ENCODE measurements around the gene PANK1.

Gene PANK1

DNA sequence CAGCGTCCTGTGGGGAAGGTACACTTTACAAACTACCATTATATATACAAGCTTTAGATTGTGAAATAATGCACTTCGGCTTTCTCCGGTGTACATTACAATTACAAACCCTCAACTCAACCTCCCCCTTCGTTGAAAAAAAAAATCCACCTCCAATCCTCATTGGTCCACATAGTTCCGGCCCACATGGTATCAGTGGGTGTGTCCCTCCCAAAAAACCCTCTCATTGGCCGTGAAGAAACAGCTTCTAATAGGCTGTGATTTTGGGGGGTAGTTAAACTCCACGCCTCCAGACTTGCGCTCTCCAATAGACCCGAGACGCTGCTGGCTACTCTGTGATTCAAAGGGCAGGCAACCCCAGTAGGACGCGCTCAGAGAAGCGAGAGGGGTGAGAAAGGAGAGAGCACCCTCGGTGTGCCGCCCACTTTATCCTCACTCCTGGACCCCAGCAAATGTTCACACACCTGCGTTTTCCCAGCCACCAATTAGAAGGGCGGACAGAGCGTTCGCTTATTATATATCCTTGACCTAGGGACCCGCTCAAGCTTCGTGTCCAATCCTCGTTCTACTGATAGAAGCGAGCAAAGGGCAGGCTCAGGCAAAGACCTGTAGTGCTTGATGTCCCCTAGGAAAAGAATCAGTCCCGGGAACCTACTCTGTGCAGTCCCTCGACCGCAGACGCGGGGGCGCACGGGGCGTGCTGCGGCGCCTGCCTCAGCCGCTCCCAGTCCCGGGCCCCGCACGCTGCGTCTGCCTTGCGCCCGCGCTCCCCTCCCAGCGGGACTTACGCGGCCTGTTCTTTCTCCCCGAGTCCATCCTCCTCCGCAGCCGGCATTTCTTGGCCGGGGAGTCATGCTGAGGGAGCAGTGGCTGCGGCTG lies 991 bp downstream of the PANK1 start:
- Histone ChIP-seq H3K4me1 (ENCODE audit: control insufficient read depth in 1 of 2, insufficient read depth in 2 of 2, low read length in 2 of 2) (peaks cover 29% of the 10 kb centered on the region in 2 donors), H3K9me3 (ENCODE audit: control insufficient read depth in 1 of 2, low read length in 2 of 2) (no peaks in the 10 kb centered on the region), H3K27me3 (ENCODE audit: control insufficient read depth in 1 of 2, insufficient read depth in 2 of 2, low read length in 2 of 2) (no peaks in the 10 kb centered on the region), H3K27ac (ENCODE audit: low read depth, low read length) (peak overlapping the region; percentile 85), H3K4me3 (ENCODE audit: low read depth in 1 of 2, low read length in 2 of 2) (peak overlapping the region; percentile 73 to 95), H3K36me3 (ENCODE audit: control insufficient read depth in 1 of 2, insufficient read depth in 2 of 2, low read length in 2 of 2) (no peaks in the 10 kb centered on the region), H3K9ac (ENCODE audit: low read depth in 1 of 2, low read length in 2 of 2) (peak overlapping the region; percentile 74 to 84)

DNA sequence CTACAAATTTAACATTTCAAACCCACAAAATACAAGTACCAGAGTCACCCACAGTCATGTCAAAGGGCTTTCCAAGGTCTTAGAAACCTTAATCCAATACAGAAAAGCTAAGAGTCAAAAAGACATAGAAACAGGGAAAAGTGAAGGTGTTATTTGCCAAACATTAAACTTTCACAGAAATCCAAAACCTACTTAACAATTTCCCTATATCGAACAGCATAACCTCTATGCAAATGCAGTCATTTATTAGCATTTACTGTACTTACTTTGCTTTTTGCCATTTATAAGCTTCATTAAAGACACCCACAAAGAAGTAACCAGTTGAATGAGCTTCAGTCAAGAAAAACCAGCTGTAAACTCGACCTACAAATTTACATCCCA lies 1.6 kb downstream of the PANK1 start:
- Histone ChIP-seq H3K27ac (ENCODE audit: low read depth, low read length) (no peak overlapping the region), H3K27me3 (ENCODE audit: control insufficient read depth in 1 of 2, insufficient read depth in 2 of 2, low read length in 2 of 2) (no peaks in the 10 kb centered on the region), H3K4me3 (ENCODE audit: low read depth in 1 of 2, low read length in 2 of 2) (peak overlapping the region; percentile 73 to 95), H3K9me3 (ENCODE audit: control insufficient read depth in 1 of 2, low read length in 2 of 2) (no peaks in the 10 kb centered on the region), H3K4me1 (ENCODE audit: control insufficient read depth in 1 of 2, insufficient read depth in 2 of 2, low read length in 2 of 2) (peaks cover 29% of the 10 kb centered on the region in 2 donors), H3K36me3 (ENCODE audit: control insufficient read depth in 1 of 2, insufficient read depth in 2 of 2, low read length in 2 of 2) (no peaks in the 10 kb centered on the region), H3K9ac (ENCODE audit: low read depth in 1 of 2, low read length in 2 of 2) (peak overlapping the region; percentile 55 to 74)

DNA sequence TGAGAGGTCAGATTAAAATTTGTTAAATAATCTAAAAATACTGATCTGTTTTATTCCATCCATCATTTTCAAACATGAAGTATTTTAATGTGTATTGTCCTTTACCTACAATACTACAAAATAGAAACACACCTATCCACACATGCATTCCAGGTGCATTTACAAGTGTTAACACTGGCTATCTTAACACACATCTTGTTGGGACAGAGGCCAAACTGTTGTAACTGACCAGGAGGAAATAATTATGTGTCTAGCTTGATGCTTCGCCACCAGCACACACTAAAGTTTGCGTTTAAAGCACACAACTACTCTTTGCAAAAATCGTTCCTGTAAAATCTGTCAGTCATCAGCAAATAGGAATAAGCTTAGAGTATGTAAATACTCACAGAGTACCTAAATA lies 2.8 kb downstream of the PANK1 start:
- Histone ChIP-seq H3K9me3 (ENCODE audit: control insufficient read depth in 1 of 2, low read length in 2 of 2) (no peaks in the 10 kb centered on the region), H3K9ac (ENCODE audit: low read depth in 1 of 2, low read length in 2 of 2) (no peak overlapping the region), H3K36me3 (ENCODE audit: control insufficient read depth in 1 of 2, insufficient read depth in 2 of 2, low read length in 2 of 2) (peaks cover 0 to 2% of the 10 kb centered on the region in 2 donors), H3K27ac (ENCODE audit: low read depth, low read length) (no peak overlapping the region), H3K4me3 (ENCODE audit: low read depth in 1 of 2, low read length in 2 of 2) (no peak overlapping the region), H3K4me1 (ENCODE audit: control insufficient read depth in 1 of 2, insufficient read depth in 2 of 2, low read length in 2 of 2) (peaks cover 26 to 27% of the 10 kb centered on the region in 2 donors), H3K27me3 (ENCODE audit: control insufficient read depth in 1 of 2, insufficient read depth in 2 of 2, low read length in 2 of 2) (no peaks in the 10 kb centered on the region)

DNA sequence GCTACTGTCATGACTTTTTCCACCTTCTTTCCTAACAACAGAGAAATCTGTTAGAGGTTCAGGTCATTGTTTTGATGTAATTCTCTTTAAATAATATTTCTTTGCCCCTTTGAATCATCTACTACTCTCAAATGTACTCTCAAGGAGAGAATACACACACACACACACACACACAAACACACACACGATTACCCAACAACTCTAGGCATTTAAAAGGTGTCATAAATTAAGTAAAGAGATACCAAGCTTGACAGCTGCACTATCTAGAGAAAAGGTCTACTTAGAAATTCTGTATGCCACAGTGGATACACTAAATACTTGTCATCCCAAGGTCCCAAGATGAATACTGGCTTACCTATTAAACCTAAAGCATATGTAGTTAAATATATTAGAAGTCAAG lies 4.8 kb downstream of the PANK1 start:
- Histone ChIP-seq H3K27me3 (ENCODE audit: control insufficient read depth in 1 of 2, insufficient read depth in 2 of 2, low read length in 2 of 2) (no peaks in the 10 kb centered on the region), H3K4me1 (ENCODE audit: control insufficient read depth in 1 of 2, insufficient read depth in 2 of 2, low read length in 2 of 2) (peaks cover 8 to 11% of the 10 kb centered on the region in 2 donors), H3K27ac (ENCODE audit: low read depth, low read length) (no peak overlapping the region), H3K36me3 (ENCODE audit: control insufficient read depth in 1 of 2, insufficient read depth in 2 of 2, low read length in 2 of 2) (peaks cover 0 to 5% of the 10 kb centered on the region in 2 donors), H3K4me3 (ENCODE audit: low read depth in 1 of 2, low read length in 2 of 2) (no peak overlapping the region), H3K9me3 (ENCODE audit: control insufficient read depth in 1 of 2, low read length in 2 of 2) (no peaks in the 10 kb centered on the region), H3K9ac (ENCODE audit: low read depth in 1 of 2, low read length in 2 of 2) (no peak overlapping the region)

DNA sequence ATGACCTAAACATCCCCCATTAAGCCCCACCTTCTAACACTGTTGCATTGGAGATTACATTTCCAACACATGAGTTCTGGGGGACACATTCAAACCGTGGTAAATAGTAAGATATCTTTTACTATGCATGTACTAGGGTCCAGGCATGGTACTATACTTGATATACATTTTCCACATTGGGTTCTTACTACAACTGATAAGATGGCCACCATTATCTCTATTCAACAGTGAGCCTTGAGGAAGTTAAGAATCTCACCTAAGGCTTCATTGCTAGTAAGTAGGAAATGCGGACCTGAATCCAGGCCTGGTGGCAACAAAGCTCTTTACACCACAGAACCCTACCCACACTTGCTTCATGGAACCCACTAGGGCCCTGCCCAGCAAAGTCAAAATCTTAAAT lies 5.7 kb downstream of the PANK1 start:
- Histone ChIP-seq H3K9me3 (ENCODE audit: control insufficient read depth in 1 of 2, low read length in 2 of 2) (no peaks in the 10 kb centered on the region), H3K4me1 (ENCODE audit: control insufficient read depth in 1 of 2, insufficient read depth in 2 of 2, low read length in 2 of 2) (peaks cover 8 to 11% of the 10 kb centered on the region in 2 donors), H3K4me3 (ENCODE audit: low read depth in 1 of 2, low read length in 2 of 2) (no peak overlapping the region), H3K27me3 (ENCODE audit: control insufficient read depth in 1 of 2, insufficient read depth in 2 of 2, low read length in 2 of 2) (no peaks in the 10 kb centered on the region), H3K27ac (ENCODE audit: low read depth, low read length) (no peak overlapping the region), H3K36me3 (ENCODE audit: control insufficient read depth in 1 of 2, insufficient read depth in 2 of 2, low read length in 2 of 2) (peaks cover 0 to 5% of the 10 kb centered on the region in 2 donors), H3K9ac (ENCODE audit: low read depth in 1 of 2, low read length in 2 of 2) (no peak overlapping the region)

DNA sequence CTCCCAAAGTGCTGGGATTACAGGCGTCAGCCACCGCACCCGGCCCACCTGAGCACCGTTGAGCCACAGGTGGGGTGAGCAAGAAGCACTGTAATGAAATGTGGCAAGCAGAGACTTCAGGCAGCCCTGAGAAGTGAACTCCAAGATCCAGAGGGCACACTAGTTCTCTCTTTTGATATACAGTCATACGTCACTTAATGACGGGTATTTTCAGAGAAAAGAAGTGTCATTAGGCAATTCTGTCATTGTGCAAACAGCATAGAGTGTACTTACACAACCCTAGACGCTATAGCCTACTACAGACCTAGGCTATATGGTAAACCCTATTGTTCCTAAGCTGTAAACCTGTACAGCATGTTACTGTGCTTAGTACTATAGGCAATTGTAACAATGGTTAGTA lies 7.9 kb downstream of the PANK1 start:
- Histone ChIP-seq H3K9me3 (ENCODE audit: control insufficient read depth in 1 of 2, low read length in 2 of 2) (no peaks in the 10 kb centered on the region), H3K9ac (ENCODE audit: low read depth in 1 of 2, low read length in 2 of 2) (no peak overlapping the region), H3K36me3 (ENCODE audit: control insufficient read depth in 1 of 2, insufficient read depth in 2 of 2, low read length in 2 of 2) (peaks cover 0 to 5% of the 10 kb centered on the region in 2 donors), H3K4me3 (ENCODE audit: low read depth in 1 of 2, low read length in 2 of 2) (no peak overlapping the region), H3K4me1 (ENCODE audit: control insufficient read depth in 1 of 2, insufficient read depth in 2 of 2, low read length in 2 of 2) (peaks cover 3 to 15% of the 10 kb centered on the region in 2 donors), H3K27ac (ENCODE audit: low read depth, low read length) (no peak overlapping the region), H3K27me3 (ENCODE audit: control insufficient read depth in 1 of 2, insufficient read depth in 2 of 2, low read length in 2 of 2) (no peaks in the 10 kb centered on the region)

DNA sequence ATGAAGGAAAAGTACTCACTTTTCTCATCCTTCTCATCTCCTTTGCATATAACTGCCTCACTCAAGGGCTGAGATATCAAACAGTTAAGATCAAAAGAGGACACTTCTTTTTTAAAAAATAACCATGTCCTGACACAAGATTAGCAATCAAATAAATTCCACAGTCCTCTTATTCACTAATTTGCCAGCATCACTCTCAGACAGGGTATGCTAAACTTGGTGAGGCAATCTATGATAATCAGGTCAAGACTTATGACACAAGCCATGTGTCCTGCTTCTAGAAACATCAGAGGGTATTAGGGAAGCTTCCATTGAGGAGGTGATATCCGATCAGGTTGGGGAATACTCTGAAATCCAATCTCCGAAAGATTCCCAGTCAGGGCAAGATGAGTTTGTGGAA lies 10.4 kb downstream of the PANK1 start:
- Histone ChIP-seq H3K4me3 (ENCODE audit: low read depth in 1 of 2, low read length in 2 of 2) (no peak overlapping the region), H3K27ac (ENCODE audit: low read depth, low read length) (no peak overlapping the region), H3K9me3 (ENCODE audit: control insufficient read depth in 1 of 2, low read length in 2 of 2) (no peaks in the 10 kb centered on the region), H3K36me3 (ENCODE audit: control insufficient read depth in 1 of 2, insufficient read depth in 2 of 2, low read length in 2 of 2) (peaks cover 0 to 5% of the 10 kb centered on the region in 2 donors), H3K9ac (ENCODE audit: low read depth in 1 of 2, low read length in 2 of 2) (no peak overlapping the region), H3K27me3 (ENCODE audit: control insufficient read depth in 1 of 2, insufficient read depth in 2 of 2, low read length in 2 of 2) (no peaks in the 10 kb centered on the region), H3K4me1 (ENCODE audit: control insufficient read depth in 1 of 2, insufficient read depth in 2 of 2, low read length in 2 of 2) (peaks cover 0 to 12% of the 10 kb centered on the region in 2 donors)

DNA sequence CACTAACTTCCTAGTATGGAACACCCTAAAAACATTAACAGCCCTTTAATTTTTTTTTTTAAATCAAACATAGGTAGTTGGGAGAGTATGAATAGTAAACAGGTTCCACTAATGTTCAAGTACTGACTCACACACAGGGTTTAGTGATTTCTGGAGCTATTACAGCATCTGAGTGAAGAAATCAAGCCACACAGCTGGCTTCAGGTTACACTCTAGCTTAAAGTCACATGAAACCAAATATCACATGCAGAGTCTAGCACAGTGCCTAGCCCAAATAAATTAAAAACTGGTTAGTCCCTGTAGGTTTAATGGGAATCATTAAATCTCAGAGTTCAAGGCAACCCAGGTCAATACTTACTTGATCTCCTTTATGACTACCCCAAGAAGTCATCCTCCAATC lies 11.6 kb downstream of the PANK1 start:
- H3K27me3 ChIP-seq (ENCODE audit: control insufficient read depth in 1 of 2, insufficient read depth in 2 of 2, low read length in 2 of 2): no peaks in the 10 kb centered on the region
- H3K9me3 ChIP-seq (ENCODE audit: control insufficient read depth in 1 of 2, low read length in 2 of 2): no peaks in the 10 kb centered on the region
- no peak overlapping the region for H3K4me3 ChIP-seq (ENCODE audit: low read depth in 1 of 2, low read length in 2 of 2)
- H3K36me3 ChIP-seq (ENCODE audit: control insufficient read depth in 1 of 2, insufficient read depth in 2 of 2, low read length in 2 of 2): peaks cover 0 to 5% of the 10 kb centered on the region in 2 donors
- H3K9ac ChIP-seq (ENCODE audit: low read depth in 1 of 2, low read length in 2 of 2): no peak overlapping the region
- peaks cover 0 to 12% of the 10 kb centered on the region in 2 donors for H3K4me1 ChIP-seq (ENCODE audit: control insufficient read depth in 1 of 2, insufficient read depth in 2 of 2, low read length in 2 of 2)
- peak overlapping the region; percentile 2 for H3K27ac ChIP-seq (ENCODE audit: low read depth, low read length)

DNA sequence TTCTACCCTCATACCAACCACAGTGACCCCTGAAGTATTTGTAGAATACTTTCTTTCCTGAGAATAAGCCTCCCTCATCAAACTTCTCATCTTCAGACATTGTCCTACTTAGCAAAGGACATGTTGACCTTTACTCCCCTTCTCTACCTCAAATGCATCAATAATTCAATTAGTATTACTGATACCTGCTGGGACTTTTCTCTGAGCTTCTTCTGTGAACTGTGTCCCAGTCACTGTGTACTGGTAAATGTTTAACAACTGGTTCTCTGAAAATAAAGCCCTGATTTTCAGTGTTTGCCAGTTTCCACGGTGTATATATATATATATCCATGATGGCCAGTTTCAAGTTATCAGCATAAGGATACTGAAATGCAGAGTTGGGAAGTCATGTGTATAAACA lies 12.2 kb downstream of the PANK1 start:
- Histone ChIP-seq H3K36me3 (ENCODE audit: control insufficient read depth in 1 of 2, insufficient read depth in 2 of 2, low read length in 2 of 2) (peaks cover 0 to 5% of the 10 kb centered on the region in 2 donors), H3K9me3 (ENCODE audit: control insufficient read depth in 1 of 2, low read length in 2 of 2) (no peaks in the 10 kb centered on the region), H3K27ac (ENCODE audit: low read depth, low read length) (no peak overlapping the region), H3K4me1 (ENCODE audit: control insufficient read depth in 1 of 2, insufficient read depth in 2 of 2, low read length in 2 of 2) (peaks cover 0 to 12% of the 10 kb centered on the region in 2 donors), H3K4me3 (ENCODE audit: low read depth in 1 of 2, low read length in 2 of 2) (no peak overlapping the region), H3K27me3 (ENCODE audit: control insufficient read depth in 1 of 2, insufficient read depth in 2 of 2, low read length in 2 of 2) (no peaks in the 10 kb centered on the region), H3K9ac (ENCODE audit: low read depth in 1 of 2, low read length in 2 of 2) (no peak overlapping the region)

DNA sequence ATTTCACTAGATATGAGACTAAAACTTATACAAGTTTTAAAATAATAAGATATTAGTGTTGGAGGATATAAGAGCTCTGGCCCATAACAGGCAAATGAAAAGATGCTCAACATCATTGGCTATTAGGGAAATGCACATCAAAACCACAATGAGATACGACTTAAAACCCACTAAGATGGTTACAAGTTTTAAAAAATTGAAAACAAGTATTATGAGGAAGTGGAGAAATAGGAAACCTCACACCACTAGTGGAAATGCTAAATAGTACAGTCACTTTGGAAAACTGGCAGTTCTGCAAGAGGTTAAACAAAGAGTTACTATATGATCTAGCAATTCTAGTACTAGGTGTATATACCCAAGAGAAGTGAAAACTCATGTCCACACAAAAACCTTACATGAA lies 17.2 kb downstream of the PANK1 start:
- peaks cover 0 to 4% of the 10 kb centered on the region in 2 donors for H3K4me1 ChIP-seq (ENCODE audit: control insufficient read depth in 1 of 2, insufficient read depth in 2 of 2, low read length in 2 of 2)
- no peaks in the 10 kb centered on the region for H3K36me3 ChIP-seq (ENCODE audit: control insufficient read depth in 1 of 2, insufficient read depth in 2 of 2, low read length in 2 of 2)

More for the DNA sequence above, 17.2 kb downstream of the PANK1 start:
- Histone ChIP-seq H3K27ac (ENCODE audit: low read depth, low read length) (no peak overlapping the region), H3K4me3 (ENCODE audit: low read depth in 1 of 2, low read length in 2 of 2) (no peak overlapping the region), H3K27me3 (ENCODE audit: control insufficient read depth in 1 of 2, insufficient read depth in 2 of 2, low read length in 2 of 2) (no peaks in the 10 kb centered on the region), H3K9me3 (ENCODE audit: control insufficient read depth in 1 of 2, low read length in 2 of 2) (no peaks in the 10 kb centered on the region), H3K9ac (ENCODE audit: low read depth in 1 of 2, low read length in 2 of 2) (no peak overlapping the region)

Measured in duodenal mucosa (tissue), 2 donors.